Measurements from ENCODE around the gene TGM6.
"Not testable (repeated sequence)": the region's sequence is repeated elsewhere in the genome, so short reads cannot be mapped to it uniquely, and the experiment has no call there.

The TGM6 gene

DNA sequence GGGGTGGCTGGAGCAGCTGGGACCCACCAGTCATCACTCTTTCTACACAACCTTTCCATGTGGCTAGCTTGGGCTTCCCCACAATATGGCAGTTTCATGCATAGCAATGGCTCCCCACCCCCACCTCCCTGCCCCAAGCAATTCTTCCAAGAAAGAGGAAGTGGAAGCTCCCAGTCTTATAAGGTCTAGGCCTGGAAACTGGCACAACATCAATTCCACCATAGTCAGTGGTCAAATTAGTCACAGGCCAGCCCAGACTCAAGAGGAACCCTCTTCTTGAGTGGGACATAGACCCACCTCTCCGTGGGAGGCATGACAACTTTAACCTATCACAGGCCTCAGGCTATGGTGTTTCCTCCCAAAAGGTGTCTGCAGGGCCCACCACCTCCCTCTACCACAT is 17.7 kb downstream of the TGM6 start:
- no peak for DNase-seq (ENCODE audit: low spot score)

DNA sequence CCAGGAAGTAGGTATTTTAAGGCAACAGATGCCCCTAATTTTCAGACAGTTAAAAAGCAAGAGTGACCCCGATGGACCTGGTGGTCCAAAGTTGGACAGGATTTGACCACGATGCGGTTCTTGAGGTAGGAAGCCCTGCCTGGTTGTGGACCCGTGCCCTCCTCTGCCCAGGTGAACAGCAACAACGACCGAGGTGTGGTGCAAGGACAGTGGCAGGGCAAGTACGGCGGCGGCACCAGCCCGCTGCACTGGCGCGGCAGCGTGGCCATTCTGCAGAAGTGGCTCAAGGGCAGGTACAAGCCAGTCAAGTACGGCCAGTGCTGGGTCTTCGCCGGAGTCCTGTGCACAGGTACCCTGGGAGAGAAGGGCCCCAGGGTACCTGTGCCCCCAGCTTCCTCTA is 18.7 kb downstream of the TGM6 start:
- DNase-seq (ENCODE audit: low spot score): no peak

DNA sequence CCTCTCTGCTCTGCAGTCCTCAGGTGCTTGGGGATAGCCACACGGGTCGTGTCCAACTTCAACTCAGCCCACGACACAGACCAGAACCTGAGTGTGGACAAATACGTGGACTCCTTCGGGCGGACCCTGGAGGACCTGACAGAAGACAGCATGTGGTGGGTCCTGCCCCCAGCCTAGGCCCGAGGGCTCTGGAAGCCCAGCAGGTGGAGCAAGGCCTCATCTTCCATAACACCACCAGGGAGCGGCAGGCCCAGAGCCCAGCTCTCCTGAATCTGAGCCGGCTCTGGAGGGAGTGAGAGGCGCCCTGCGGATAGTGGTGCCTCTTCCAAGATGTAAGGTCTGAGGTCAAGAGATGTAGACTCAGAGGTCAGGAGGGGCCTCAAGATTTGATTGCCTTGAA is 19.6 kb downstream of the TGM6 start:
- no peak for DNase-seq (ENCODE audit: low spot score)

DNA sequence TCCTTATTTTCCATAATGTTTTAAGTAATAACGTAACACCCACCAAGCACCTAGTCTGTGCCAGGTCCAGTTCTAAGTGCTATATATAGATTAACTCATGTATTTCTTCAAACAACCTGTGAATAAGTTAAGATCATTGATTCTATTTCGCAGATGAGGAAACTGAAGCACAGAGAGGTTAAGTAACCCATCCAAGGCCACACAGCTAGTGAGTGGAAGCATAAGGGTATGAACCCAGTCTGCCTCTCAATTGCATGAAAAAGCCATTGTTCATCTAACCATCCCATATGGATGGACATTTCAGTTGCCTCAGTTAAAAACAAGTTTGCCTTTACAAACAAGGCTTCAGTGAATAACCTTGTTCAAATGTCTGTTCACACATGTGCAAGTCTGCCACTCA is 20.8 kb downstream of the TGM6 start:
- no peak for DNase-seq (ENCODE audit: low spot score)

DNA sequence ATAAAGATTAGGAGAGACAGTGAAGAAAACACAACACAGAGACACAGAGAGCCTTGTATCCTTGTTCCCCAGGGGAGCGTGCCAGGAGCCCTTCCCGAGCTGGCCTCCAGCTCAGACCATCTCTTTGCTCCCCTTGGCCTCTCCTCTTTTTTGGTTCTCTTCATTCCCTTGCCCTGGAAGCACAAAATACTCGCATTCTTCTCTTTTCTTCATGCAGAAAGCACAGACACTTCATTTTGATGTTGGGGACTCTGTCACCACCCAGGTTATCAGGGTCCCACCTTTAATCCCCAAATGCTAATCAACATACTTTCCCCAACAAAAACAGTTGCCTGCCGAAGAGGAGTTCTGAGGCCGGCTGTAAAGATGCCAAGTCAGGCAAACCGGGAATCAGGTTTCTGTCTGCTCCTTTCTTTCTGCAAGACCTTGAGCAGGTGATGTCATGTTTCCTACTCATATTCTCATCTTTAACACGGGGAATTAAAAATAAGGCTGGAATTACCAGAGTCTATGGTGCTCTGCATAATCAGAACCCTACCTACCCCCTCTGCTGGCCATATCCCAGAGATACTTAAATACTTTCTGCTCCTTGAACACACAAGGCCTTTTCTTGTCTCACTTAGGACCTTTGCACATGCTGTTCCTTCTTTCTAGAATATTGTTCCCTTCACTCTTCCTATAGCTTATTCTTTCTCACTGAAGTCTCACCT is 21.7 kb downstream of the TGM6 start:
- DNase-seq (ENCODE audit: low spot score): no peak

DNA sequence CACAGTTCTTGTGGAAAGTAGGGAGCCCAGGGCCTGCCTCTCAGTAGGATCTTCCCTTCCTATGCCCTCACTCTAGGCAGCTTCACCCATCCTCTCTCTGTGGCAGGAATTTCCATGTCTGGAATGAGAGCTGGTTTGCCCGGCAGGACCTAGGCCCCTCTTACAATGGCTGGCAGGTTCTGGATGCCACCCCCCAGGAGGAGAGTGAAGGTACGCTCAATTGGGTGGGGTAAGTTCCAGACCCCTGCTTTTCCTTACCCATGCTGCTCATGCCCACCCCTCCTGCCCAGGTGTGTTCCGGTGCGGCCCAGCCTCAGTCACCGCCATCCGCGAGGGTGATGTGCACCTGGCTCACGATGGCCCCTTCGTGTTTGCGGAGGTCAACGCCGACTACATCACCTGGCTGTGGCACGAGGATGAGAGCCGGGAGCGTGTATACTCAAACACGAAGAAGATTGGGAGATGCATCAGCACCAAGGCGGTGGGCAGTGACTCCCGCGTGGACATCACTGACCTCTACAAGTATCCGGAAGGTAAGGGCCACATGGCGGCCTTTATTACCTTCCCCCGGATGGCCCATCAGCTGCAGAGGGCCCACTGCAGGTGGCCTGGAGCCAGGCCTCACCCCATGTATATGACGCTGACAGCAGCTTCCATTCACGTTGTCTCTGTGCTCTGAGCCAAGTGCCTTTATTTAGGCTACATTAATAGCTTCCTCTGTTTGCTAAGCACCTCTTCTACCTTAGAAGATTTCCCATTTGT is 22.8 kb downstream of the TGM6 start:
- DNase-seq (ENCODE audit: low spot score): no peak

DNA sequence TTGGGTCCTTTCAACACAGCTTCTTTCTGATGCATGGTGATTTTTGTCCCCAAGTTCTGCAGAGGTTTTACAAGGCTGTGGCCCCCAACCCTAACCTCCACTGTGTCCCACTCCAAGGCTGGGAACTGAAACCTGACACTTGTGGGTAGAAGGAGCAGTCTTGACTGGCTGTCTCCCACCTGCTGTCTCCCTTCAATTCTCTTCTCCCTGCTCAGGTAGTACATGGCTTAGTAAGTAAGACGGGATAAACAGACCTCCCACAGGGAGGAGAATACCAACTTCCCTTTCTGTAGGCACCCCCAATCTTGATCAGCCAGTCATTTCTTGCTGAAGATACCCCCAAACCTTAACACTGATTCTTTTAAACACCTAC is 25.0 kb downstream of the TGM6 start:
- DNase-seq (ENCODE audit: low spot score): no peak

DNA sequence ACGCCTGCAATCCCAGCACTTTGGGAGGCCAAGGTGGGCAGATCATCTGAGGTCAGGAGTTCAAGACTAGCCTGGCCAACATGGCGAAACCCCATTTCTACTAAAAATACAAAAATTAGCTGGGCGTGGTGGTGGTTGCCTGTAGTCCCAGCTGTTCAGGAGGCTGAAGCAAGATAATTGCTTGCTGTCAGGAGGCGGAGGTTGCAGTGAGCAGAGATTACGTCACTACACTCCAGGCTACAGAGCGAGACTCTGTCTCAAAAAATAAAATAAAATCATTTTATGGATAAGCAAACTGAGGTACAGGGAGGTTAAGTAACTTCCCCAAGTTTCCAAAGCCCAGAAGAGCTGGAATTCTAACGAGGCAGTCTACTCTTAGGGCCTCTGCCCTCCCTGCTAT is 26.7 kb downstream of the TGM6 start:
- DNase-seq (ENCODE audit: low spot score): not testable (repeated sequence)

DNA sequence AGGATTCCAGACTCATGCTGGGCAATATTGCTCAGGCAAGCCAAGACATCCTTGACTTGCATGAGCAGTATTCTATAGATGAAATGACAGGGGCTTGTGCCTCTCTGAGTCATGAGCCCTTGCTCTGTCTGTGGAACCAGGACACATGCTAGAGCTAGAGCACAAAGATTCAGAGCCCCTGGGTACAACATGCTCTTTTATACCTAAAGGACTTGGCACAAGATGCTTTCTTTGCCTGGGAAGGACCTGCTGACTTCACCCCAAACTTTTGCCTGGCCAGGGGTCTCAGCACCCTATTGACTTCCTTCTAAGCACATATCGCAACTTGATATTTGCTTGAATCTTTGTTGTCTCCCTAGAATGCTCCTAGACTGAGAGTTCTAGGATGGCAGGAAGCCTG is 27.4 kb downstream of the TGM6 start:
- no peak for DNase-seq (ENCODE audit: low spot score)

DNA sequence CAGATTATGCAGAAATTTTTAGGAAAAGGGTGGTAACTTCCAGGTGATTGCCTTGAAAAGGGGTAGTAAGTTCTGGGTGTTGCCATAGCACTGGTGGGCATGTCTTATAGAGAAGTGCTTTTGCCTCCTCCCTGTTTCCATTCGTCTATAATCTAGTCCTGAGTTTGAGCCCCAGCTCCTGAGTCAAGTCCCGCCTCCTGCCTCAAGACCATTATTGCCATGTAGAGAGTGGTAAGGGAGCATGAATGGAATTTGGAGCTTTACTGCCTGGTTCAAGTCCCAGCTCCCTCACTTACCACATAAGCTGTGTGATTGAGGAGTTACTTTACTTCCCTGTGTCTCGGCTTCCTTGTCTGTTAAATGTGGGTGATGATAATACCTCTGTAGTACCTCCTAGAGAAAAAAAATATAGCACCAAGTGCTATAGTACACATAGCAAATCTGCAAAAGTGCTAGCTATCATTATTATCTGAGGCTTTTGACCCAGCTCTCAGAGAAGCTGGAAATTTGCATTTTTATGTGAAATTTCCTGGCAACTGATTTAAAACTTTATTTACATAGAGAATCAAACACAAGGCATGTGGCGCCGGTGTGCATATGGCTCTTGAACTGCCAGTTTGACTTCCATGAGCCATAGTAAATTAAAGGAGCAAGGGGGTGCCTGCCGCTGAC is 36.0 kb downstream of the TGM6 start:
- no peak for DNase-seq (ENCODE audit: low spot score)

DNA sequence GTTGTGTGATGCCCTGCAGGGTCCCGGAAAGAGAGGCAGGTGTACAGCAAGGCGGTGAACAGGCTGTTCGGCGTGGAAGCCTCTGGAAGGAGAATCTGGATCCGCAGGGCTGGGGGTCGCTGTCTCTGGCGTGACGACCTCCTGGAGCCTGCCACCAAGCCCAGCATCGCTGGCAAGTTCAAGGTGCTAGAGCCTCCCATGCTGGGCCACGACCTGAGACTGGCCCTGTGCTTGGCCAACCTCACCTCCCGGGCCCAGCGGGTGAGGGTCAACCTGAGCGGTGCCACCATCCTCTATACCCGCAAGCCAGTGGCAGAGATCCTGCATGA is 36.5 kb downstream of the TGM6 start:
- no peak for DNase-seq (ENCODE audit: low spot score)

DNA sequence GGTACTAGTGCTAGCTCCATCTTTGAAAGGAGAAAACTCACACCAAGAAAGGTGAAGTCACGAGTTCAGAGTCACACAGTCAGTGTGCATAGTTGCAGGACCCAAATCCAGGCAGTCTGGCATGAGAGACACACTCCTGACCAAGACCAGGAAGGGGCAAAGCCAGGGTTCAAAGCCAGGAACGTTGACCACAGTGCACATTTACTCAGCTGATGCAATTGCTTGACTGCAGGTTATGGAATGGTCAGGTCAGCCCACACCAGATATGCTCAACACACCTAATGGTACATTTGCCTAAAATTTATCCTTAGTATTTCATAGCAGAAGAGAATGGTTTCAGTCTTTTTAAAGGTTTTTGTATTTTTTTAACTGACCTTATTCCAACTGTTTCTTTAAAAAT is 37.7 kb downstream of the TGM6 start:
- no peak for DNase-seq (ENCODE audit: low spot score)

DNA sequence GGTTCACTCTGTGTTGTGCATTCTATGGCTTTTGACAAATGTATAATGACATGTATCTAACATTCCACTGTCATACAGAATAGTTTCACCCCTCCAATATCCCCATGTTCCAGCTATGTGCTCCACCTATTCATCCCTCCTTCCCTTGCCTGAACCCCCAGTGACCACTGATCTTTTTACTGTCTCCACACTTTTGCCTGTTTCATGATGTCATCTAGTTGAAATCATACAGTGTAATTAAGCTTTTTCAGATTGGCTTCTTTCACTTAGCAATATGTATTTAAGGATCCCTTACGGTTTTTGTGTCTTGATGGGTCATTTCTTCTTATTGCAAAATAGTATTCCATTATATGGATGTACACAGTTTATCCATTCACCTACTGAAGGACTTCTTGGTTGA is 39.8 kb downstream of the TGM6 start:
- DNase-seq (ENCODE audit: low spot score): no peak

DNA sequence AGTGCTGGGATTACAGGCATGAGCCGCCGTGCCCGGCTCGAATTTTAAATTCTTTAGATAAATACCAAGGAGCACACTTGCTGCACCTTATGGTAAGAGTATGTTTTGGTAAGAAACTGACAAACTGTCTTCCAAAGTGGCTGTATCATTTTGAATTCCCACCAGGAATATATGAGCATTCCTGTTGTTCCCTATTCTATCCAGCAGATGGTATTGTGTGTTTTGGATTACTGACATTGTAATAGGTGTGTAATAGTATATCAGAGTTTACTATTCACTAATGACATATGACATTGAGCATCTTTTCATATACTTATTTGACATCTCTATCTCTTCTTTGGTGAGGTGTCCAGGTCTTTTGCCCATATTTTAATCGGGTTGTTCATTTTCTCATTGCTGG is 40.5 kb downstream of the TGM6 start:
- no peak for DNase-seq (ENCODE audit: low spot score)

DNA sequence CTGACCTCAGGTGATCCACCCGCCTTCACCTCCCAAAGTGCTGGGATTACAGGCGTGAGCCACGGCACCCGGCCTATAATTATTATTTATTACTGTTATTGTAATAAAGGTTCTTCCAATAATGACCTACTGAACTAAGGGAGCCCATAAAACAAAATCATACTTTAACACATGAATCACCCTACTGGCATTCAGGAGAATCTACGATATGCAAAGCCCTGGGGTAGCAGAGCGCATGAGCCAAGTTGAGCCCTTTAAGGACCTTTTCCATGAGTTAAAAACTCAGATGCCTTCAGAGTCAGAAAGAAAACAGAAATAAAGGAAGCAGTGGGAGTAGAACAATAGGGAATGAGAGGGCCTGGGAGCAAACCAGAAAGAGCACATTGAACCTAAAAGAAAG is 48.4 kb downstream of the TGM6 start:
- DNase-seq (ENCODE audit: low spot score): no peak

DNA sequence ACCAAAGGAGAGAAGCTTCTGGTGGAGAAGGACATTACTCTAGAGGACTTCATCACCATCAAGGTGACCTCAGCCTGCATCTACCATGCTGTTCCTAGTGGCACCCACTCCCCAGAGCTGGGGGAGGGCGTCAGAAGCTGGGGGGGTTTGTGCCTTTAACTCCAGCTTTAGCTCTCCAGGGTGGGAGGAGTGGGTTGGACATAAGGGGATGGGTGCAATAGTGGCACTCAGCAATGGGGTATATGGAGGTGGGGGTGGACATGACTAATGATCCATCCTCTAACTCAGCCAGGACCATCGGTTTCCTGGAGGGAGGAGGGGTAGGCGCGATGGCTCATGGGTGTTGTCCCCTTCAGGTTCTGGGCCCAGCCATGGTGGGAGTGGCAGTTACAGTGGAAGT is 49.8 kb downstream of the TGM6 start:
- no peak for DNase-seq (ENCODE audit: low spot score)

DNA sequence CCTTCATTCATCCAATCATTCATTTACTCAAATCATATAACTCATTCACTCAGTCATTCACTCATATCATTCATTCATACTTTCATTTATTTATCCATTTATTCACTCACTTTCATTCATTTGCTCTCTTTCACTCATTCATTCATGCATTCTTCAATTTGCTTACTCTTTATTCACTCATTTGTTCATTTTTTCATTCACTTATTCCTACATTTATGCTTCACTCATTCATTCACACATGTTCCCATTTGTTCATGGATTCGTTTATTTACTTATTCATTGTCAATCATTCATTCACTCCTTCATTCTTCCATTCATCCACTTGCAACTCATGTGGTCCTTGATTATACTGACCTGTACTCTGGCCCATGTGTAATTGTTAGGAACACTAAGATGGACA is 50.5 kb downstream of the TGM6 start:
- DNase-seq (ENCODE audit: low spot score): no peak

DNA sequence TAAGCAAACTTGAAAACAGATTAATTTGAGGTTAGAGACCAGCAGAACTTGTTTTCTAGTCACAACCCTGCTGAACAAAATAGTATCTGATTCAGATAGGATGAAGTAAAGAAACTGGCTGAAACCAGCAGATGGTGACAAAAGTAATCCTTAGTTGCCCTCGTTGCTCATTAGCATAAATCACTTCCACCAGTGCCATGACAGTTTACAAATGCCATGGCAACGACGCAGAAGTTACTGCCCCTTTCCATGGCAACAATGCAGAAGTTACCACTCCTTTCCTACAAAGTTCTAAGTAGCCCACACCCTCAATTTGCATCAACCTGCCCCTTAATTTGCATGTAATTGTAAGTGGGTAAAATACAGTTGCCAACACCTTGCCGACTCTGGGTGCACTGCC is 66.1 kb downstream of the TGM6 start:
- DNase-seq (ENCODE audit: low spot score): no peak

DNA sequence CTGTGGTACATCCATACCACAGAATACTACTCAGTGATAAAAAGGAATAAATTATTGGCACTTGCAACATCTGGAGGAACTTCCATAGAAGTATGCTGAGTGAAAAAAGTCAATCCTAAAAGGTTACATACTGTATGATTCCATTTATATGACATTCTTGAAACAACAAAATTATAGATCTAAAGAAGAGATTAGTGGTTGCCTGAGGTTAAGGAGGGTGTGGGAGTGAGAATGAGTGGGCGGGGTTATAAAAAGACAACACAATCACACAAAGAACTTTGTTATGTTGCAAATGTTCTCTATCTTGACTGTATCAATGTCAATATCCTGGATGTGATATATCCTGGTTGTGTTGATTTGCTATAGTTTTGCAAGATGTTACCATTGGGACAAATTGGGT is 68.7 kb downstream of the TGM6 start:
- DNase-seq (ENCODE audit: low spot score): no peak

DNA sequence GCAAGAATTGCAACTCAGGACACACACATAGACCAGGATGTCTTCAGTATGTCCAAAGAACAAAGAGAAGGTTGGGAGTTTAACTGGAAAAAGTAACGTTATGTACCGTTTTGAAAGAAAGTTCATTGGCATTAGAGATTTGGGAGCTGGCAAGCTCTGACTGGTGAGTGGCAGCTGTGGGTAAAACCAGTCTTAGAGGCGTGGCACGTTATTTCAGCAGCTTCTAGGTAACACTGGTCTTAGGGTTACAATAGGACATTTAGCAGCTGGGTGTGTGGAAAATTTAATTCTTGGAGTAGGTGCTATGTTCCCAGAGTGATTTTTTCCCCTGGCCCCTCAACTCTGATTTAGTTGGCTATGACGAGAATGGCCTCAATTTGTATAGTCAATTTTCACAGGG is 70.7 kb downstream of the TGM6 start:
- no peak for DNase-seq (ENCODE audit: low spot score)

DNA sequence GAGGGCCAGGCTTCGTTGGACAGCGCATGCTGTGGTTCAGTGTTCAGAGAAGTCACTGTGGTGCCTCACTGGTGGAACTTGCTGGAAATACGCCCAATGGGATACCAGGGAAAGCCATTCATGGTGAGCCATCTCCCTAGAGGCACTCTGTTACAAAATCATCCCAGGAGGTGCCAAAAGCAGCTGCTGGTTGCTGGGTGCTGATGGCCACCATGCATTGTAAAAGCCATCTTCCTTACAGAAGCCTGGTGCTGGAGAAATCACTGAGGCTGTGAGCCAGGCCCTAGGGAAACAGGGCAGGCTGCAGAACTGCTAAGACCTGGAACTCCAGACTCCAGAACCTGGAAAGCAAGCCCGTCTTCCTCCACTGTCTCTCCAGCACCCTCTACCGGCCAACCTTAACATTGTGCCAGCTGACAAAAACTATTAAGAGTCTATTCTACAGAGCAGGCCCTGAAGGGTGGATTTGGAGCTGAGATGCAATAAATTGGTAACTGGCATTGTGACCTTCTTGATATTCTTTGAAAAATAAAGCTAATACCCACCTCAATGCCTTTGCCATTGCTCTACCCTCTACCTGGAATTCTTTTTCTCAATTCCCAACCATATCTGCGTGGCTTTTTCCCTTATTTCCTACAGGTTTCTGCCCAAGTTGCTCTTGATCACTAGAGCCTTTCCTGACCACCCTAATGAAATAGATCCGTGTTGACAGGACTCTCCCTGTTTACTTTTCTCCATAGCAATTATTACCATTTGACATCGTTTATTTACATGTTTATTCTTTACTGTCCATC is 71.4 kb downstream of the TGM6 start:
- DNase-seq (ENCODE audit: low spot score): peak; percentile 61

DNA sequence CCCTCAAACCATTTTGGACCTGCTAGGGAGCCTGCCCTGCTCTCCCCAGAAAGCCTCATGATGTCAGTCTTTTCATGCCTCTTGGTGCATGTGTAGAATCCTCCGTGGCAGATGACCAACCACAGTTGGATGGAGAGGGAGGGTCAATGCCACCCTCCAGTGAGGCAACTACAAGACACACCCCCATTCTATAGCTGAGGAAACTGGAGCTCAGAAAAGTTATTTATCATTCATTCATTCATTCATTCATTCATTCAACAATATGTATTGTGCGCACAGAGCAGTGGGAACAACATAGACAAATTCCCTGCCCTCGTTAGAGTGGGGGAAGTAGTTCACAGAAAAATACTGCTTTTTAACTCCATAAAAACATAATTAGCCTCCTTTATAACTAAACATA is 73.1 kb downstream of the TGM6 start:
- no peak for DNase-seq (ENCODE audit: low spot score)
